Measurements from ENCODE around the gene PLGRKT. TPM values are rescaled to one million over a fixed set of nuclear protein-coding genes. Genes with fewer than 3 reads are reported as not detected.

The PLGRKT gene
- total and polyA plus RNA-seq, 4 donors: 11.7 to 28.4 (median 22.2) TPM

DNA sequence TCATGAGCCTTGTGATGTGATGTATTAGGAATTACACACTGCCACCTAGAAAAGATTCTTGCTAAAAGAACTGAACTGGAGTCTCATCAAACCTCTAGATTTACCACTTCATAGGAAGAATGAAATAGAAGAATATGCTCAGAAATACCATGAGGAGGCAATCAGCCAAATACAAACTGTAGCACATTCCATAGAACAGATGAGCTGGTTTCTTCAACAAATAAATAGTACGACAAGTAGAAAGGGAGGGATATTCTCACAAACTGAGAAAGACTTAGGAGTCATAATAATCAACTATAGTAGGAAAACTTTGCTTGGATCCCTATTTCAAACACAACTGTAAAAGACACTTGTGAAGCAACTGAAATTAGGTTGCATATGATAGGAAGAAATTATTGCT lies 15.4 kb downstream of the PLGRKT start:
- Histone ChIP-seq H3K27me3 (ENCODE audit: control insufficient read depth in 3 of 3, insufficient read depth in 3 of 3, low read length in 2 of 3) (no peaks in the 10 kb centered on the region), H3K9me3 (ENCODE audit: control insufficient read depth in 4 of 4, insufficient read depth in 3 of 4, low read length in 3 of 4) (peaks cover 0 to 7% (median 0%) of the 10 kb centered on the region in 4 donors), H3K36me3 (ENCODE audit: control insufficient read depth in 4 of 4, insufficient read depth in 4 of 4, low read length in 4 of 4) (peaks cover 0 to 8% (median 5%) of the 10 kb centered on the region in 4 donors), H3K4me1 (ENCODE audit: control insufficient read depth in 5 of 5, insufficient read depth in 5 of 5, low read length in 5 of 5) (no peaks in the 10 kb centered on the region), H3K9ac (ENCODE audit: insufficient read depth in 1 of 2, low read length in 2 of 2) (no peak overlapping the region), H3K4me3 (no peak overlapping the region), H3K27ac (ENCODE audit: low read depth in 1 of 2, low read length in 1 of 2) (no peak overlapping the region)
- WGBS, 2 donors: 89 to 93% methylated on average over 1 of the region's 1 CpG
- DNase-seq: no peak
- ATAC-seq (ENCODE audit: insufficient read depth, low FRiP score): no peak
- TF ChIP-seq, protein P1, sequence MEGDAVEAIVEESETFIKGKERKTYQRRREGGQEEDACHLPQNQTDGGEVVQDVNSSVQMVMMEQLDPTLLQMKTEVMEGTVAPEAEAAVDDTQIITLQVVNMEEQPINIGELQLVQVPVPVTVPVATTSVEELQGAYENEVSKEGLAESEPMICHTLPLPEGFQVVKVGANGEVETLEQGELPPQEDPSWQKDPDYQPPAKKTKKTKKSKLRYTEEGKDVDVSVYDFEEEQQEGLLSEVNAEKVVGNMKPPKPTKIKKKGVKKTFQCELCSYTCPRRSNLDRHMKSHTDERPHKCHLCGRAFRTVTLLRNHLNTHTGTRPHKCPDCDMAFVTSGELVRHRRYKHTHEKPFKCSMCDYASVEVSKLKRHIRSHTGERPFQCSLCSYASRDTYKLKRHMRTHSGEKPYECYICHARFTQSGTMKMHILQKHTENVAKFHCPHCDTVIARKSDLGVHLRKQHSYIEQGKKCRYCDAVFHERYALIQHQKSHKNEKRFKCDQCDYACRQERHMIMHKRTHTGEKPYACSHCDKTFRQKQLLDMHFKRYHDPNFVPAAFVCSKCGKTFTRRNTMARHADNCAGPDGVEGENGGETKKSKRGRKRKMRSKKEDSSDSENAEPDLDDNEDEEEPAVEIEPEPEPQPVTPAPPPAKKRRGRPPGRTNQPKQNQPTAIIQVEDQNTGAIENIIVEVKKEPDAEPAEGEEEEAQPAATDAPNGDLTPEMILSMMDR (IDR thresholded peaks at IDR 0.05; ENCODE audit: control extremely low read depth, extremely low read depth): no peak

- no peaks in the 10 kb centered on the region for H3K4me1 ChIP-seq (ENCODE audit: control insufficient read depth in 5 of 5, insufficient read depth in 5 of 5, low read length in 5 of 5)
- TF ChIP-seq, protein P1 (IDR thresholded peaks at IDR 0.05; ENCODE audit: control extremely low read depth, extremely low read depth): no peak
- H3K27me3 ChIP-seq (ENCODE audit: control insufficient read depth in 3 of 3, insufficient read depth in 3 of 3, low read length in 2 of 3): no peaks in the 10 kb centered on the region
- H3K9me3 ChIP-seq (ENCODE audit: control insufficient read depth in 4 of 4, insufficient read depth in 3 of 4, low read length in 3 of 4): peaks cover 0 to 7% (median 0%) of the 10 kb centered on the region in 4 donors
- H3K9ac ChIP-seq (ENCODE audit: insufficient read depth in 1 of 2, low read length in 2 of 2): no peak overlapping the region
- ATAC-seq (ENCODE audit: insufficient read depth, low FRiP score) (no peak), DNase-seq (no peak)
- peaks cover 0 to 8% (median 5%) of the 10 kb centered on the region in 4 donors for H3K36me3 ChIP-seq (ENCODE audit: control insufficient read depth in 4 of 4, insufficient read depth in 4 of 4, low read length in 4 of 4)
- 86 to 92% methylated on average over 2 of the region's 2 CpGs for WGBS, 2 donors
- no peak overlapping the region for H3K4me3 ChIP-seq
- H3K27ac ChIP-seq (ENCODE audit: low read depth in 1 of 2, low read length in 1 of 2): no peak overlapping the region
These were observed 16.6 kb downstream of the PLGRKT start for GRCh38 chr9:5421163-5421562.

DNA sequence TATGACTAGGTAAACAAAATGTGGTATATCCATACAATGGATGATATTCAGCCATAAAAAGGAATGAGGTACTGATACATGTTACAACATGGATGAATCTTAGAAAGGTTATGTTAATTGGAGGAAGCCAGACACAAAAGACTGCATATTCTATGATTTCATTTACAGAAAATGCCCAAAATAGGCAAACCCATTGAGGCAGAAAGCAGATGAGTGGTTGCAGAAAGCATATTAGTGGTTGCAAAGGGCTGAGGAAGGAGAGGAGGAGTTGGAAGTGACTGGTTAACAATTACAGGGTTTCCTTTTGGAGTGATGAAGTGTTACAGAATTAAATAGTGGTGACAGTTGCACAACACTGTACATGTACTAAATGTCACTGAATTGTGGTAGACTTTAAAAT lies 17.7 kb downstream of the PLGRKT start:
- ATAC-seq (ENCODE audit: insufficient read depth, low FRiP score) (no peak), DNase-seq (no peak)
- Histone ChIP-seq H3K36me3 (ENCODE audit: control insufficient read depth in 4 of 4, insufficient read depth in 4 of 4, low read length in 4 of 4) (peaks cover 0 to 8% (median 5%) of the 10 kb centered on the region in 4 donors), H3K9ac (ENCODE audit: insufficient read depth in 1 of 2, low read length in 2 of 2) (no peak overlapping the region), H3K4me3 (no peak overlapping the region), H3K27ac (ENCODE audit: low read depth in 1 of 2, low read length in 1 of 2) (no peak overlapping the region), H3K27me3 (ENCODE audit: control insufficient read depth in 3 of 3, insufficient read depth in 3 of 3, low read length in 2 of 3) (no peaks in the 10 kb centered on the region), H3K4me1 (ENCODE audit: control insufficient read depth in 5 of 5, insufficient read depth in 5 of 5, low read length in 5 of 5) (no peaks in the 10 kb centered on the region), H3K9me3 (ENCODE audit: control insufficient read depth in 4 of 4, insufficient read depth in 3 of 4, low read length in 3 of 4) (peaks cover 0 to 7% (median 0%) of the 10 kb centered on the region in 4 donors)
- TF ChIP-seq, protein P1 (IDR thresholded peaks at IDR 0.05; ENCODE audit: control extremely low read depth, extremely low read depth): no peak

- TF ChIP-seq, protein P1 (IDR thresholded peaks at IDR 0.05; ENCODE audit: control extremely low read depth, extremely low read depth): no peak
- DNase-seq (no peak), ATAC-seq (ENCODE audit: insufficient read depth, low FRiP score) (no peak)
These were observed 19.2 kb downstream of the PLGRKT start for GRCh38 chr9:5418481-5418880.

More at GRCh38 chr9:5418481-5418880, 19.2 kb downstream of the PLGRKT start:
- Histone ChIP-seq H3K36me3 (ENCODE audit: control insufficient read depth in 4 of 4, insufficient read depth in 4 of 4, low read length in 4 of 4) (peaks cover 0 to 8% (median 5%) of the 10 kb centered on the region in 4 donors), H3K4me1 (ENCODE audit: control insufficient read depth in 5 of 5, insufficient read depth in 5 of 5, low read length in 5 of 5) (no peaks in the 10 kb centered on the region), H3K9ac (ENCODE audit: insufficient read depth in 1 of 2, low read length in 2 of 2) (no peak overlapping the region), H3K9me3 (ENCODE audit: control insufficient read depth in 4 of 4, insufficient read depth in 3 of 4, low read length in 3 of 4) (peaks cover 0 to 7% (median 0%) of the 10 kb centered on the region in 4 donors), H3K27me3 (ENCODE audit: control insufficient read depth in 3 of 3, insufficient read depth in 3 of 3, low read length in 2 of 3) (no peaks in the 10 kb centered on the region), H3K4me3 (no peak overlapping the region), H3K27ac (ENCODE audit: low read depth in 1 of 2, low read length in 1 of 2) (no peak overlapping the region)
- 93 to 98% methylated on average over 20 of the region's 20 CpGs for WGBS, 2 donors
